WERI-Rb-1 (cell line): ENCODE data around the gene RBM44.
A peak's percentile ranks its signal among the peaks of the same experiment; 100 is the strongest.
"Not testable (repeated sequence)": the region's sequence is repeated elsewhere in the genome, so short reads cannot be mapped to it uniquely, and the experiment has no call there.

ENCODE experiments used
- DNase-seq: peaks from one replicate; pipeline ENCODE4 v3.0.0-alpha.2; 2020
- H3K27ac ChIP-seq: fragments of 250-450 bp; sonication (Bioruptor Pico); 2 replicates; pipeline ENCODE4 v1.5.1; 2020; ENCODE audit warnings: mild to moderate bottlenecking, moderate library complexity
- H3K27me3 ChIP-seq: fragments of 250-450 bp; sonication (Bioruptor Pico); 2 replicates; pipeline ENCODE4 v1.5.1; 2021; ENCODE audit warnings: mild to moderate bottlenecking, low read depth, moderate library complexity; ENCODE audit not compliant: insufficient read depth, severe bottlenecking
- H3K36me3 ChIP-seq: fragments of 250-450 bp; sonication (Bioruptor Pico); 2 replicates; pipeline ENCODE4 v1.5.1; 2020; ENCODE audit warnings: mild to moderate bottlenecking, moderate library complexity
- H3K4me3 ChIP-seq: 2 replicates; pipeline ENCODE4 v1.5.1; 2011; ENCODE audit warnings: low read depth, mild to moderate bottlenecking, control low read depth, low read length
- H3K9me3 ChIP-seq: fragments of 250-450 bp; sonication (Bioruptor Pico); 2 replicates; pipeline ENCODE4 v1.5.1; 2021; ENCODE audit warnings: mild to moderate bottlenecking, moderate library complexity; ENCODE audit not compliant: severe bottlenecking
- TF ChIP-seq, protein P1 (sequence below): IDR thresholded peaks from 2 replicates; pipeline ENCODE4 v1.5.1; 2011; ENCODE audit warnings: low read depth, mild to moderate bottlenecking, control low read depth, inconsistent platforms, low read length

RBM44 gene

DNA sequence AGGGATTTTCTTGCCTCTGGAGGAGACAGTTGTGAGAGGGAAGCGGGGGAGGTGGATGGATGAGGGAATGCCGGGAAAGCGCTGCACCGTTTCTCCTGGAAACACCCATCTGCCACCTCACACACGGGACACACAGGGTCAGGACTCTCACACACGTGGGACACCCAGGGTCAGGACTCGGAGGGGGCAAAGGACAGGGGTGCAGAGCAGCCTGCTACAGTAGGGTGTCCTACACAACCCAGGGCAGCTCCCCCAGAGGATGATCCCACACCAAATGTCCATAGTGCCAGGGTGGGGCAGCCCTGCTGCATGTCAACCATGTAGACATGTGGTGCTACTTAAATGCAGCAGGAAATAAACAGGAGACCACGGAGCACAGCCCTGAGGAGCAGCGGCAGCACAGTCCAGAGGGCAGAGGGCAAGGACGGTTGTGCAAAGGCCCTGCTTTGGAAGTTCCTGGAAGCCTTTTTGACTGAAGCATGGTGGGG is 65.9 kb downstream of the RBM44 start:
- H3K27ac ChIP-seq = no peak overlapping the region
- peak; percentile 45 for DNase-seq
- no peaks in the 10 kb centered on the region for H3K27me3 ChIP-seq
- H3K4me3 ChIP-seq = no peak overlapping the region
- H3K36me3 ChIP-seq = no peaks in the 10 kb centered on the region
- TF ChIP-seq, protein P1, sequence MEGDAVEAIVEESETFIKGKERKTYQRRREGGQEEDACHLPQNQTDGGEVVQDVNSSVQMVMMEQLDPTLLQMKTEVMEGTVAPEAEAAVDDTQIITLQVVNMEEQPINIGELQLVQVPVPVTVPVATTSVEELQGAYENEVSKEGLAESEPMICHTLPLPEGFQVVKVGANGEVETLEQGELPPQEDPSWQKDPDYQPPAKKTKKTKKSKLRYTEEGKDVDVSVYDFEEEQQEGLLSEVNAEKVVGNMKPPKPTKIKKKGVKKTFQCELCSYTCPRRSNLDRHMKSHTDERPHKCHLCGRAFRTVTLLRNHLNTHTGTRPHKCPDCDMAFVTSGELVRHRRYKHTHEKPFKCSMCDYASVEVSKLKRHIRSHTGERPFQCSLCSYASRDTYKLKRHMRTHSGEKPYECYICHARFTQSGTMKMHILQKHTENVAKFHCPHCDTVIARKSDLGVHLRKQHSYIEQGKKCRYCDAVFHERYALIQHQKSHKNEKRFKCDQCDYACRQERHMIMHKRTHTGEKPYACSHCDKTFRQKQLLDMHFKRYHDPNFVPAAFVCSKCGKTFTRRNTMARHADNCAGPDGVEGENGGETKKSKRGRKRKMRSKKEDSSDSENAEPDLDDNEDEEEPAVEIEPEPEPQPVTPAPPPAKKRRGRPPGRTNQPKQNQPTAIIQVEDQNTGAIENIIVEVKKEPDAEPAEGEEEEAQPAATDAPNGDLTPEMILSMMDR = no peak
- H3K9me3 ChIP-seq = no peaks in the 10 kb centered on the region

DNA sequence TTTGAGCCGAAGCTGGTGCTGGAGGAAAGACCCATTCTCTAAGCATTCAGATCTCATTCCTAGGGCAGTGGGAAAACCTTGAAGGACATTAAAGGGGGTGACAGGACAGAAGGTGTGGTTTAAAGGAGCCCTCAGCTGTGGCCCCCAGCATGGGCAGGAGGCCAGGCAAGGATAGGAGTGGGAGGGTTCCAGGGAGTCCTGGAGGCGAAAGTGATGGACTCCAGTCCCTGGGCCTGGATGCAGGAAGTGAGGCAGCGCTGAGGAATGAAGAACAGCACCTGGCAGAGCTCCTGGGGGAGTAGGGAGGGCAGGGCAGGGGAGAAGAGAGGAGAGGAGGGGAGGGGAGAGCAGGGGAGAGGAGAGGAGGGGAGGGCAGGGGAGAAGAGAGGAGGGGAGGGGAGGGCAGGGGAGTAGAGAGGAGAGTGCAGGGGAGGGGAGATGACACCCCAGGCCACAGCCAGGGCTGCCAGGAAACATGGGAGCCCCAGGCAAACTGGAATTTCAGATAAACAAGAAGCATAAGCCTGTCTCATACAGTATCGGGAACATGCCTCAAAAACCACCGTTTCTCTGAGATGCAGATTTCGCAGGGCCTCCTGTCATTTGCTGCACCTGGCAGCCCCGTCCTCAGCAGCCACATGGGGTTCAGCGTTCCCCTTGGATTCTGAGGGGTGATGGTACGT is 66.5 kb downstream of the RBM44 start:
- TF ChIP-seq, protein P1 = no peak
- Histone ChIP-seq H3K4me3 (no peak overlapping the region), H3K9me3 (no peaks in the 10 kb centered on the region), H3K27ac (no peak overlapping the region), H3K36me3 (no peaks in the 10 kb centered on the region), H3K27me3 (no peaks in the 10 kb centered on the region)
- no peak for DNase-seq

DNA sequence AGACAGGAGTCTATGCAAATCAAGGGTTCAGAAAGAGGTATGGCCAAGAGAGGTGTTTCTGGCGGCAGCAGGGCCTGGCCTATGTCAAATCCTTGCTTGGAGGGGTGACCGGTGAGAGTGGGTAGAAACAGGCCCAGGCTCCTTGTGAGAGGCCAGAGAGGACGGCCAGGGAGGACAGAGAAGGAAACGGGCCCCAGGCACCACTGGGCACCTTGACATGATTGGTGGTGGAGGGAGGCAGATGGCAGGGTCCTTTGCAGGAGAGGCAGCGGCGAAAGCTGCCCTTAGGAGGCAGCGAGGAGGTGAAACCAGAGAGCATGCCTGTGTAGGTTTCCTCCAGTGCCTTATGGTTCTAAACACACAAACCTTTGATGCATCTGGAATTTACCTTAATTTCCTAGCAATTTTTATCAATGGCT is 67.1 kb downstream of the RBM44 start:
- H3K9me3 ChIP-seq = no peaks in the 10 kb centered on the region
- H3K4me3 ChIP-seq = no peak overlapping the region
- TF ChIP-seq, protein P1 = peak; percentile 57
- DNase-seq = no peak
- H3K27ac ChIP-seq = no peak overlapping the region
- H3K36me3 ChIP-seq = no peaks in the 10 kb centered on the region
- no peaks in the 10 kb centered on the region for H3K27me3 ChIP-seq

DNA sequence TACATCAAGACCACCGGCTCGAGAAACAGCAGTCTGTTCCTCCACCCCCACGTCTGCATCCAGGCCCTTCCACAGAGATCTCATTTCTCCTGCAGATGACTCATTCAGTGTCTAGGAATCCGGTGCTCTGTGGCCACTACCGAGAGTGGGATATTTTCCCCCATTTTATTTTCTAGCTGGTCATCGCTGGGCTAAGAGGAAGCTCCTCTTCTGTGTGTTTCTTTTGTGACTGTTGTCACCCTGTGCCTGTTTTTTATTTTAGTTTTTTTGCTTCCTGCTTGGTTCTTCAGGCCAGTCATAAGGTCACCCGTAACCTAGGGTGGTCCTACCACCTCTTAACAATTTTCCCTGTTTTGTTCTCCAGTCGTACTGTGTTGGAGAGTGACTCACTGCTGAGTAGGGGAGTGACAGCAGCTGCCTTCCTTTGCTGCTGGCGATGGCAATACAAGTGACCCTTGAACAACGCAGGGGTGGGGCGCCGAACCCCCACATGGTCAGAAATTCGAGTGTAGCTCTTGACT is 67.6 kb downstream of the RBM44 start:
- H3K36me3 ChIP-seq = no peaks in the 10 kb centered on the region
- no peak overlapping the region for H3K27ac ChIP-seq

DNA sequence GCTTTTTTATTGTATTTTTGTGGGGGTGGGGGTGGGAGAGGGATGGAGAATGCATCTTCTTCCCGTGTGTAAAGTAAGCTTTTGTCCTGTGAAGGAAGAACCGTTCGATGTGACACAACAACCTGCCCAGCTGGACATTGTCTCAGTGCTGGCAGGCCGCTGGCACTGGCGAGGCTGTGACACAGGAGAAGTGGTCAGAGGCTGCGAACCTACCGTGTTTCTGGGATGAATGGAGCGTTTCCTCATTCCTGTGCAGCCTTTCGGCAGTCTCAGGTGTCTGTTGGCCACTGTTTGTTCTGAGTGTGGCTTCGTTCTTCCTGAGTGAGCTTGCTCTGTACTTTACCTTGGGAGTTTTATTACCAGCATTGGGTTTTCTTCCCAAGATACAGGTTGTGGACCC is 68.9 kb downstream of the RBM44 start:
- Histone ChIP-seq H3K4me3 (no peak overlapping the region), H3K9me3 (no peaks in the 10 kb centered on the region), H3K36me3 (no peaks in the 10 kb centered on the region), H3K27ac (no peak overlapping the region), H3K27me3 (no peaks in the 10 kb centered on the region)
- TF ChIP-seq, protein P1 = no peak
- DNase-seq = no peak

More for the DNA sequence above, 67.6 kb downstream of the RBM44 start:
- Histone ChIP-seq H3K27me3 (no peaks in the 10 kb centered on the region), H3K4me3 (no peak overlapping the region), H3K9me3 (no peaks in the 10 kb centered on the region)
- no peak for DNase-seq
- TF ChIP-seq, protein P1 = no peak

DNA sequence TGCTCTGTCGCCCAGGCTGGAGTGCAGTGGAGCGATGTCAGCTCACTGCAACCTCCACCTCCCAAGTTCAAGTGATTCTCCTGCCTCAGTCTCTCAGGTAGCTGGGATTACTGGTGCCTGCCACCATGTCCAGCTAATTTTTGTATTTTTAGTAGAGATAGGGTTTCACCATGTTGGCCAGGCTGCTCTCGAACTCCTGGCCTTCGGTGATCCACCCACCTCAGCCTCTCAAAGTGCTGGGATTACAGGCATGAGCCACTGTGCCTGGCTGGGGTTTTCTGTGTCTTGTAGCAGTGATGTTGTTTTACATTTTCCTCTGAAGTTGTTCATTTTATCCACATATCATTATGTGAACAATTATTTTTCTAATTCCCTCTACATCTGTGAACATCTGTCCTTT is 69.5 kb downstream of the RBM44 start:
- not testable (repeated sequence) for H3K4me3 ChIP-seq, H3K36me3 ChIP-seq, H3K27me3 ChIP-seq, H3K27ac ChIP-seq, DNase-seq, H3K9me3 ChIP-seq
